Superior temporal gyrus (tissue), 1 donor: ENCODE data around the gene ALG11.
"Not testable (repeated sequence)": the region's sequence is repeated elsewhere in the genome, so short reads cannot be mapped to it uniquely, and the experiment has no call there.

Experiments used
- DNase-seq: peaks from one replicate; pipeline ENCODE4 v3.0.0-alpha.2; 2016; ENCODE audit errors: extremely low spot score

The ALG11 gene

GRCh38 chr13:52011632-52012511 lies at the start of gene ALG11:
Gene ALG11, plus strand, starts transcription at chr13:52012398. Its CDS starts 21 bp downstream, at chr13:52012419.
- peak; percentile 100 for DNase-seq

- DNase-seq: no peak
Observed at GRCh38 chr13:51966186-51966585, 46.0 kb upstream of the ALG11 start.

DNA sequence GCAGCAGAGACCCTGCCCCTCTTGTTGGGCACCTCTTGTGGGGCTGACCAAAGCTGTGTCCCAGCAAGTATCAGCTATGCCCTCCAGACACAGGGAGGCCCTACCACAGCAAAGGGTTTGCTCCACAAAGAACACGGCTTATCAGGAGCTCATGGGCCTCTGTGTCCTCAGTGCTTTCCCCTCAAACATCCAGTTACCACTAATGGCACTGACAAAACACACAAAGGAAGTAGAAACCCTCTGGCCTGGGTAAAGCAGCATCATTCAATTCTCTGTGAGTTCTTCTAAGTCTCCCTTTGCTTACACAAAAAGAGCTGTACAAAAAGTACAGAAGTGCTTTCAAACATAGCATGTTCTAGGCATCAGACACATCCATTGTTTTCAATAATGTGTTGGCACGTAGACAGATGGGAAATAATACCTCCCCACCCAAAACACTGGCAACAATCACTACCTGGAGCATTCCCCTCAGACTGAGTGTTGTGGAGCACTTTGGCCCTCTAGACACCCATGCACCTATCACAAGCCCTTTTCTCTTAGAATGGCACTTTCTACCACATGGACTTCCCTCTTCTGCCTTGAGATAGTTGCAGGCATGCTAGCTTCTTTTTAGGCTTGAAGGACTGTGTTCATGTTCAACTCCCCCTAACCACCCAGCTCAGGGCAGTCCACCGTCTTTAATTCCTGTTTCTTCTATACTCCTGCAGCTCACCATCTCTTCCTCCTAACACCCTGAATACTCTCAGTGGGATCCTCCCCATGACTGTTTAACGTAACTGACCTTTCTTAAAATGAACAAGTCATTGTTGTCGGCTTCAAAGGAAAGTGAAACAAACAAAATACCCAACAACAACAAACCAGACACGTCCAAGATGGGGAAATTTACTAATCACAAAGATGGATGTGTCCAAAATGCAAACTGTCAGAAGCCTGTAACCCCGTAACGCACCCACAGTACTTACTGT lies 44.4 kb upstream of the ALG11 start:
- DNase-seq: no peak

- DNase-seq: no peak
Observed at GRCh38 chr13:51970349-51970748, 41.8 kb upstream of the ALG11 start.

GRCh38 chr13:51971520-51972426 lies 40.4 kb upstream of the ALG11 start:
- DNase-seq: no peak

DNA sequence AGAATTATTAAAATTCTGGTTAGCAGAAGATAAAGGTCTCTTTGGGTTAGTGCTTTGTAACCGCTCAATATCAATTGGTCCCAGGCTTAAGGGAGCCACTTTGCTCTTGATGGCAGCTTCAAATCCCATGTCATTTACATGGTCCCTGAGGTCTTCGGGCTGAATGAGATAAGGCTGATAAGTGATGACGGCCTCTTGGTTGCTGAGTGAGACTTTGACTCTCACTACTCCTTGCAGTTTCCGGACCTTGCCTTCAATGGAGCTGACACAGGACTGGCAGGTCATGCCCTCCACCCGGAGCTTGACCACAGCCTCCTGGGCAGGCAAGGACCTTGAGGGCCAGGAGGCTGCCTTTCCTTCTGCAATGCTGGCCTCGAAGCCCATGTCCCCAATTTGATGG lies 37.7 kb upstream of the ALG11 start:
- no peak for DNase-seq

- no peak for DNase-seq
Observed at GRCh38 chr13:51976423-51976822, 35.8 kb upstream of the ALG11 start.

- DNase-seq: no peak
Observed at GRCh38 chr13:51976890-51977289, 35.3 kb upstream of the ALG11 start.

DNA sequence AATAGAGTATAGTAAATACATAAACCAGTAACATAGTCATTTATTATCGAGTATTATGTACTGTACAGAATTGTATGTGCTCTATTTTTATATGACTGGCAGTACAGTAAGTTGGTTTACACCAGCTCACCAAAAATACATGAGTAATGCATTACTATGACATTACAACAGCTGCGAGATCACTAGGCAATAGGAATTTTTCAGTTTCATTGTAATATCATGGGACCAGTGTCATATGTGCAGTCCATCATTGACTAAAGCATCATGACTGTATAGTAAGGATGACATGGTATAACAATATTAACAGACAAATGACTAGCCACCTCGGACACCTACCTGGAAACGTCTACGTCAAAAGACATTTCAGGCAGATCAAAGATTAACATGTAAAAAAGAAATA lies 34.6 kb upstream of the ALG11 start:
- DNase-seq: no peak

- no peak for DNase-seq
Observed at GRCh38 chr13:51978796-51979556, 33.2 kb upstream of the ALG11 start.

GRCh38 chr13:51980908-51981307 lies 31.3 kb upstream of the ALG11 start:
- no peak for DNase-seq

DNA sequence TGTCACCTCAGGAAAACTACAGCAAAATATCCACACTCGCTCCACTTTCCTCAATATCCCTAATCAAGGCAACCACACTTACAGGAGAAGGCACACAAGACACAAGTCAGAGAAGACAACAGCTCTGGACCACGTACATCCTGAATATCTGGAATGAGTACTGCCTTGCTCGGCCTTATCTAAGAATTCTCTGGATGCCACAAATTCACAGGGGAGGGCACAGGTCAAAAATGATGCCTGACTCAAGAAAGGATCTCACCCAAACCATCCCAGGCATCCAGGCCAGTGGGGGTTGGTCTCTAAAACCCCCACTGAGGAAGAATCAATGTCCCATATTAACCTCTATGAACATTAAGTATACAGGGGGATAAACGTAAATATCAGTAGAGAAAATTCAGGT lies 30.8 kb upstream of the ALG11 start:
- DNase-seq: no peak

DNA sequence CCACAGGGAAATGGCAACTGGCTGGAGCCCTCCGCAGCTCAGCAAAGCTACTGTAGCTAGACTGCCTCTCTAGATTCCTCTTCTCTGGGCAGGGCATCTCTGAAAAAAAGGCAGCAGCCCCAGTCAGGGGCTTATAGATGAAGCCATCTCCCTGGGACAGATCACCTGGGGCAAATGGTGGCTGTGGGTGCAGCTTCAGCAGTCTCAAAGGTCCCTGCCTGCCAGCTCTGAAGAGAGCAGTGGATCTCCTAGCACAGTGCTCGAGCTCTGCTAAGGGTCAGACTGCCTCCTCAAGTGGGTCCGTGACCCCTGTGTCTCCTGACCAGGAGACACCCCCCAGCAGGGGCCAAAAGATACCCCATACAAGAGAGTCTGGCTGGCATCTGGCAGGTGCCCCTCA lies 28.9 kb upstream of the ALG11 start:
- not testable (repeated sequence) for DNase-seq

DNA sequence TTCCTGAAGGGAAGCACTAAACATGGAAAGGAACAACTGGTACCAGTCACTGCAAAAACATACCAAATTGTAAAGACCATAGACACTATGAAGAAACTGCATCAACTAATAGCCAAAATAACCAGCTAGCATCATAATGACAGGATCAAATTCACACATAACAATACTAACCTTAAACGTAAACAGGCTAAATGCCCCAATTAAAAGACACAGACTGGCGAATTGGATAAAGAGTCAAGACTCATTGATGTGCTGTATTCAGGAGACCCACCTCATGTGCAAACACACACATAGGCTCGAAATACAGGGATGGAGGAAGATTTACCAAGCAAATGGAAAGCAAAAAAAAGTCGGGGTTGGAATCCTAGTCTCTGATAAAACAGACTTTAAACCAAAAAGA lies 27.3 kb upstream of the ALG11 start:
- not testable (repeated sequence) for DNase-seq

GRCh38 chr13:51988988-51989618 lies 23.1 kb upstream of the ALG11 start:
- DNase-seq: no peak

- no peak for DNase-seq
Observed at GRCh38 chr13:51993713-51994112, 18.5 kb upstream of the ALG11 start.

GRCh38 chr13:51995677-51996551 lies 16.3 kb upstream of the ALG11 start:
- DNase-seq: peak; percentile 61

GRCh38 chr13:51996641-51997040 lies 15.6 kb upstream of the ALG11 start:
- DNase-seq: no peak

DNA sequence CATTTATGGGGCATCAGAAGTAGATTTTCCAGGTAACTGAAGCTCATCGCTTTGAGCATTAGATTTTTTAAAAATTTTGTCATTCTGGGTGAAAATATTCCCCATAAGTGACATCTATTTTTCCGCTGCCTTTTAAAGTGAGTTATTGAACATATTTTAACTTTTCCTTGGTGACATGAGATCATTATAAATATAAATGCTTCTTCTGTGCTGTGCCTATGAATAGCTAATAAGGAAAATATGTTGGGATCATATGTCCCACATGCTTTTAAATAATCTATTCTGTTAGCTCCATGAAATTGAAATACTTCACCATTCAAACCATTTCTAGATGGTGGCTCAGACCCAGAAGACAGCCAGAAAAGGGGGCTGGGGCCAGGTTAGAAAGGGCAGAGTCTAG lies 15.0 kb upstream of the ALG11 start:
- no peak for DNase-seq
